Measurements from ENCODE around the gene KCNMA1. TPM values are rescaled to one million over a fixed set of nuclear protein-coding genes. Genes with fewer than 3 reads are reported as not detected.

KCNMA1 gene
- total RNA-seq, 2 donors from 2014 or later: 5.9 to 9.3 TPM

GRCh38 chr10:77377034-77377433, 260.6 kb downstream of the KCNMA1 start:
- TF ChIP-seq CTCF (IDR thresholded peaks at IDR 0.05): no peak
- no peak for TF ChIP-seq POLR2A (IDR thresholded peaks at IDR 0.05)
- peaks cover 48% of the 10 kb centered on the region for H3K4me1 ChIP-seq
- 30 to 34% methylated on average over 5 of the region's 5 CpGs for WGBS, 2 donors
- H3K9me3 ChIP-seq: no peaks in the 10 kb centered on the region
- H3K27me3 ChIP-seq: no peaks in the 10 kb centered on the region
- DNase-seq: peak in 3 of 4 donors; percentile 22 to 39 (median 26)
- intact Hi-C loops (cut with DNase I): loop anchor here (5.0 to 10.0 kb wide), 2 partner anchors 202 to 265 kb away; no protein-coding TSS in a partner anchor
- peak overlapping the region; percentile 18 to 53 (median 33) for H3K27ac ChIP-seq
- H3K36me3 ChIP-seq (replicated peaks in 1 of 2; ENCODE audit: insufficient read depth in 1 of 2, low read depth in 2 of 2): no peaks in the 10 kb centered on the region
- H3K4me3 ChIP-seq: no peak overlapping the region
- peak; percentile 44 for ATAC-seq

DNA sequence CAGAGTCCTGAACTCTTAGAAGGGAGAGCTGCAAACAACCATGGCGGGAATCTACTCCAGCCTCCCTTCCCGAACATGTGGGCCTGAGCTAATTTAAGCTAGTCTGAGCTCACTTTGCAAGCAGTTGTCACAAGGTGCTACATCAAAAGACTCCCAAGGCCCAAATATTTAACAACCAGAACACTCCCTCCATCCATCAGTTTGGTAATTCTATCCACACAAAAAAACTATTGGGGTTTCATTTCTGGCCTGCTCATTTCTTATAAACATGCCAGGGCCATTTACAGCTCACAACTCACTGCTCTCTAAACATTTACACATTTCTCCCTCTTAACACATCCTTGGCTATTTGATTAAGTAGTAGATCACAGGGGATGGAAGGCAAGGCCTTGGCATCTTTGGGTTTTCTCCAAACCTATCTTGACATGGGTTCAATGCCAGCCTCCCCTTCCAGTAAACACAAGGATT, 263.4 kb downstream of the KCNMA1 start:
- Histone ChIP-seq H3K36me3 (replicated peaks in 1 of 2; ENCODE audit: insufficient read depth in 1 of 2, low read depth in 2 of 2) (no peaks in the 10 kb centered on the region), H3K4me1 (peaks cover 54% of the 10 kb centered on the region), H3K27ac (no peak overlapping the region), H3K27me3 (no peaks in the 10 kb centered on the region), H3K9me3 (no peaks in the 10 kb centered on the region), H3K4me3 (no peak overlapping the region)
- 82 to 90% methylated on average over 2 of the region's 2 CpGs for WGBS, 2 donors
- no peak for DNase-seq
- intact Hi-C loops (cut with DNase I): loop anchor here (10.0 kb wide), 1 partner anchor 199 kb away; no protein-coding TSS in a partner anchor
- no peak for TF ChIP-seq POLR2A (IDR thresholded peaks at IDR 0.05)
- ATAC-seq: no peak

GRCh38 chr10:77371848-77372799, 265.5 kb downstream of the KCNMA1 start:
- no peaks in the 10 kb centered on the region for H3K36me3 ChIP-seq (replicated peaks in 1 of 2; ENCODE audit: insufficient read depth in 1 of 2, low read depth in 2 of 2)
- WGBS, 2 donors: 24 to 28% methylated on average over 7 of the region's 7 CpGs
- no peaks in the 10 kb centered on the region for H3K9me3 ChIP-seq
- peak overlapping the region in 3 of 4 donors; percentile 11 to 45 (median 38) for H3K27ac ChIP-seq
- peak; percentile 25 to 49 (median 40) for DNase-seq
- H3K4me1 ChIP-seq: peaks cover 33% of the 10 kb centered on the region
- H3K4me3 ChIP-seq: no peak overlapping the region
- no peaks in the 10 kb centered on the region for H3K27me3 ChIP-seq
- ATAC-seq: peak; percentile 52
- intact Hi-C loops (cut with DNase I): loop anchor here (10.0 kb wide), 1 partner anchor 197 kb away; no protein-coding TSS in a partner anchor
- no peak for TF ChIP-seq CTCF (IDR thresholded peaks at IDR 0.05)
- TF ChIP-seq POLR2A (IDR thresholded peaks at IDR 0.05): no peak

DNA sequence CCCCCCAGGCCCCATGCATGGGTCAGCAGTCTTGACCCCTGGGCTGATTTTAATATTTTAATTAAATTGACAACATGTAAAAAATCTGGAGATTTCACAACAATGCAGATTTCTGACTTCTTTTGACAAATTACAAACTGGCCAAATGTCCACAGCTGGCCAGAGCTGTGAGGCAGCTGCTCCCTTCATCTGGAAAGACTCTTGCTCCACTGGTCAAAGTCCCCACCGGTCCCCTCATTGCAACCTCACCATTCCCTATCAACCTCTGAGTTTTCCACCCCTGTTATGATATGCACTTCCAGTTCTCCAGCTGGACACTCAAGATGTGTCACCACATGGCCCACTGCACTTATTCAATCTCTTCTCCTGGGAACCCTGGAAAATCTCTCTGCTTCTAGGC, 266.2 kb downstream of the KCNMA1 start:
- no peaks in the 10 kb centered on the region for H3K9me3 ChIP-seq
- no peaks in the 10 kb centered on the region for H3K27me3 ChIP-seq
- WGBS, 2 donors: 39 to 42% methylated on average over 1 of the region's 1 CpG
- TF ChIP-seq POLR2A (IDR thresholded peaks at IDR 0.05) (no peak), CTCF (IDR thresholded peaks at IDR 0.05) (no peak)
- peaks cover 28% of the 10 kb centered on the region for H3K4me1 ChIP-seq
- intact Hi-C loops (cut with DNase I): loop anchor here (10.0 kb wide), 1 partner anchor 197 kb away; no protein-coding TSS in a partner anchor
- H3K27ac ChIP-seq: no peak overlapping the region
- no peak for ATAC-seq
- H3K4me3 ChIP-seq: no peak overlapping the region
- DNase-seq: no peak
- H3K36me3 ChIP-seq (replicated peaks in 1 of 2; ENCODE audit: insufficient read depth in 1 of 2, low read depth in 2 of 2): no peaks in the 10 kb centered on the region

- no peaks in the 10 kb centered on the region for H3K9me3 ChIP-seq
- no peak for DNase-seq
- intact Hi-C loops (cut with DNase I): no loop called here
Observed at GRCh38 chr10:77368006-77368405, 269.6 kb downstream of the KCNMA1 start.

More at GRCh38 chr10:77368006-77368405, 269.6 kb downstream of the KCNMA1 start:
- Histone ChIP-seq H3K4me3 (no peak overlapping the region), H3K4me1 (peaks cover 20% of the 10 kb centered on the region), H3K27me3 (no peaks in the 10 kb centered on the region), H3K27ac (no peak overlapping the region), H3K36me3 (replicated peaks in 1 of 2; ENCODE audit: insufficient read depth in 1 of 2, low read depth in 2 of 2) (no peaks in the 10 kb centered on the region)
- TF ChIP-seq POLR2A (IDR thresholded peaks at IDR 0.05) (no peak), CTCF (IDR thresholded peaks at IDR 0.05) (no peak)
- ATAC-seq: no peak
